ENCODE measurements around the gene TMEM245. TPM values are rescaled to one million over a fixed set of nuclear protein-coding genes. Genes with fewer than 3 reads are reported as not detected.

TMEM245 gene
- total RNA-seq, 1 experiment from 2014 or later = 54.0 TPM

- BruUV-seq (replicated peaks) = no TSS peak
- DNase-seq (ENCODE audit: low read depth, low spot score) = no peak
- no peak for ATAC-seq
These were observed 18.7 kb upstream of the TMEM245 start for GRCh38 chr9:109138421-109138820.

GRCh38 chr9:109134167-109134578 is 14.4 kb upstream of the TMEM245 start:
- H3K27ac ChIP-seq (ENCODE audit: low read length) = no peak overlapping the region
- TF ChIP-seq POLR2AphosphoS5 (IDR thresholded peaks at IDR 0.05; ENCODE audit: low read depth, low read length) = no peak
- TF ChIP-seq REST (IDR thresholded peaks at IDR 0.05; ENCODE audit: insufficient read depth in 1 of 2, low read depth in 2 of 2, low read length in 1 of 2) = no peak
- no peak for TF ChIP-seq CTCF (IDR thresholded peaks at IDR 0.05)
- TF ChIP-seq TCF7L2 (IDR thresholded peaks at IDR 0.05; ENCODE audit: low read depth, low read length) = no peak
- no peak for TF ChIP-seq SIN3A (IDR thresholded peaks at IDR 0.05; ENCODE audit: borderline replicate concordance, insufficient read depth, low read depth, low read length)
- no peaks in the 10 kb centered on the region for H3K4me1 ChIP-seq (ENCODE audit: control insufficient read depth, insufficient read depth, low read length)
- H3K27me3 ChIP-seq (ENCODE audit: control insufficient read depth, insufficient read depth, low read length) = no peaks in the 10 kb centered on the region
- BruUV-seq (replicated peaks) = no TSS peak
- no peaks in the 10 kb centered on the region for H3K36me3 ChIP-seq (ENCODE audit: control insufficient read depth, insufficient read depth, low read length)
- no peaks in the 10 kb centered on the region for H3K9me3 ChIP-seq (ENCODE audit: control insufficient read depth, insufficient read depth, low read depth, low read length)
- ChIA-PET CTCF (no interaction called here), POLR2A (no interaction called here)
- intact Hi-C loops (cut with micrococcal nuclease; ENCODE audit: unreplicated experiment) (no loop called here), in situ Hi-C loops (cut with HindIII; ENCODE audit: low pct_unique_long_range_greater_than_20kb, low sequenced_read_pairs) (no loop called here)
- ATAC-seq = no peak
- no peak for DNase-seq (ENCODE audit: low read depth, low spot score)
- no peak overlapping the region for H3K4me3 ChIP-seq (ENCODE audit: low read depth in 2 of 2, low read length in 2 of 2)

More at GRCh38 chr9:109138421-109138820, 18.7 kb upstream of the TMEM245 start:
- intact Hi-C loops (cut with micrococcal nuclease; ENCODE audit: unreplicated experiment) (no loop called here), in situ Hi-C loops (cut with HindIII; ENCODE audit: low pct_unique_long_range_greater_than_20kb, low sequenced_read_pairs) (no loop called here)
- no peaks in the 10 kb centered on the region for H3K4me1 ChIP-seq (ENCODE audit: control insufficient read depth, insufficient read depth, low read length)
- no peak overlapping the region for H3K4me3 ChIP-seq (ENCODE audit: low read depth in 2 of 2, low read length in 2 of 2)
- CTCF ChIA-PET = no interaction called here
- POLR2A ChIA-PET = no interaction called here
- no peak for TF ChIP-seq SIN3A (IDR thresholded peaks at IDR 0.05; ENCODE audit: borderline replicate concordance, insufficient read depth, low read depth, low read length)
- no peak for TF ChIP-seq POLR2AphosphoS5 (IDR thresholded peaks at IDR 0.05; ENCODE audit: low read depth, low read length)
- no peak for TF ChIP-seq TCF7L2 (IDR thresholded peaks at IDR 0.05; ENCODE audit: low read depth, low read length)
- no peak for TF ChIP-seq CTCF (IDR thresholded peaks at IDR 0.05)
- TF ChIP-seq REST (IDR thresholded peaks at IDR 0.05; ENCODE audit: insufficient read depth in 1 of 2, low read depth in 2 of 2, low read length in 1 of 2) = no peak
- H3K9me3 ChIP-seq (ENCODE audit: control insufficient read depth, insufficient read depth, low read depth, low read length) = no peaks in the 10 kb centered on the region
- no peak overlapping the region for H3K27ac ChIP-seq (ENCODE audit: low read length)
- no peaks in the 10 kb centered on the region for H3K36me3 ChIP-seq (ENCODE audit: control insufficient read depth, insufficient read depth, low read length)
- no peaks in the 10 kb centered on the region for H3K27me3 ChIP-seq (ENCODE audit: control insufficient read depth, insufficient read depth, low read length)

Measured in Panc1 (cell line).